NCI-H187 treated with DMSO at 0.1 percent for 48 hours (cell line): ENCODE results near the gene MET.
A peak's percentile ranks its signal among the peaks of the same experiment; 100 is the strongest.
"Not testable (repeated sequence)": the region's sequence is repeated elsewhere in the genome, so short reads cannot be mapped to it uniquely, and the experiment has no call there.

Experiments
- DNase-seq: peaks from one replicate; lab custom pipeline; 2025; lab: John Stamatoyannopoulos, UW

The MET gene

GRCh38 chr7:116754186-116754585, 82.2 kb downstream of the MET start:
- DNase-seq = no peak

GRCh38 chr7:116757283-116757682, 85.3 kb downstream of the MET start:
- no peak for DNase-seq

DNA sequence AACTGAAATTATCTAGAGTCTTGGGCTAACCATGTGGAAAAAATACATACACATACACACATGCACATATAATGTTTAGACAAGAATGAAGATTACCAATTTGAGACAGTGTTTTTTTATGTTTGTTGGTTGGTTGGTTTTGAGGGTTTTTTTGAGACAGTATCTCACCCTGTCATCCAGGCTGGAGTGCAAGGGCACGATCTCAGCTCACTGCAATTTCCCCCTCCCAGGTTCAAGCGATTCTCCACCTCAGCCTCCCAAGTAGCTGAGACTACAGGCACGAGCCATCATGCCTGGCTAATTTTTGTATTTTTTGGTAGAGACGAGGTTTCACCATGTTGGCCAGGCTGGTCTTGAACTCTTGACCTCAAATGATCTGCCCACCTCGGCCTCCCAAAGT, 87.6 kb downstream of the MET start:
- DNase-seq = not testable (repeated sequence)

DNA sequence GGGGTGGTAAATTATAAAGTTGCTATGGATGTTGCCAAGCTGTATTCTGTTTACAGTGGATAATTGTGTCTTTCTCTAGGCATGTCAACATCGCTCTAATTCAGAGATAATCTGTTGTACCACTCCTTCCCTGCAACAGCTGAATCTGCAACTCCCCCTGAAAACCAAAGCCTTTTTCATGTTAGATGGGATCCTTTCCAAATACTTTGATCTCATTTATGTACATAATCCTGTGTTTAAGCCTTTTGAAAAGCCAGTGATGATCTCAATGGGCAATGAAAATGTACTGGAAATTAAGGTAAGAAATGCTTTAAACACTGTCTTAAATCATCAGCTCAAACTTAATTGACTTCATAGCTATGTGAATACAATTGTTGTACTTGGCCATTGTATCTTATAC, 91.0 kb downstream of the MET start:
- no peak for DNase-seq

DNA sequence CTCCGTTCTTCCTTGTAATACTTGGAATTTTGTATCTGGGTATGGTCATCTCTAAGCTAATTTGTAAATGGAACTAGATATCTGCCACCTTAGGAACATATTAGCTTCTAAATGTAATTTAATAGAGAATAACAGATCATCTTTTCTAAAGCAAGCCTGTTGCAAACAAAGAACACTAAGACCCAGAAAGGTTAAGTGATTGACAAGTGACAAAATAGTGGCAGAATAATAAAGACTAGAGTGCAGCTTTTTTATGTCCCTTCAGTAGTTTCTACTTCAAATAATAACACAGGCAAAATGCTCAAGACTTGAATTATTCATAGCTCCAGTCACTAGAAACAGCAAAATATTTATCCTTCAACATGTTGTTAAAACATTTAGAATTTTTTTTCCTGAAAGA, 91.7 kb downstream of the MET start:
- DNase-seq = no peak

DNA sequence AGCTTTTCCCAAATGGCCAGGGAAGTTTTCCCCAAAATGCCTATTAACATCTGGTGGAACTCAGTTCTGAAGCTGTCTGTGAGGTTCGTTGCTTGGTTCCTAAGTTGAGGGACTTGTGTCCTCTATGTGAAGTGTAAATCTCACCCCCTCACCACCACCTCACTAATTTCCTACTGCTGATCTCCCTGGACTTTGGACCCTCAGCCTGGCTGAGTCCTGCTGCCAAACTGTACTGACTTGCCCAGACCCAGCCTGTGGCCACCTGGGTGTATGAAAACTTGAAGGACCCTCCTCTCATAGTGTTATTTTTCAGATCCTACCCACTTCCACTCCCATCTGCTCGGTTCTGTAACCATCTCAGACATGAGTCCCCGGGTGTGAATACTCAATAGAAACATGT, 94.9 kb downstream of the MET start:
- no peak for DNase-seq

GRCh38 chr7:116769546-116769945, 97.5 kb downstream of the MET start:
- no peak for DNase-seq

DNA sequence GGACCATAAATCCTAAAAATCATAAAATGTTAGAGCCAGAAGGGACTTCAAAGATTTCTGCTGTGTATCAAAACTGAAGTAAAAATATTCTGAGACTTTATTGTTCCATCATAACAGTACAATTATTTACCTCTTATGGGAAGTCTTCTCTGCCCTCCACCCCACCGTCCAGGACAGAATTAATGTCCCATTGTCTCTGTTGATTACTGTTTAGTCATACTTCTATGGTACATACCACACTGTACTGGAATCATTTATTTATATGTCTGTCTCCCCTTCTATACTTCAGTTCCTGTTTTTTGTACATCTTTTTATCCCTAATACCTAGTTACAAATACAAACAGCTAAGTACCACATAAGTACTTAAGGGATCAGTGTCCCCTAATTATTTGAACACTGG, 98.9 kb downstream of the MET start:
- no peak for DNase-seq

DNA sequence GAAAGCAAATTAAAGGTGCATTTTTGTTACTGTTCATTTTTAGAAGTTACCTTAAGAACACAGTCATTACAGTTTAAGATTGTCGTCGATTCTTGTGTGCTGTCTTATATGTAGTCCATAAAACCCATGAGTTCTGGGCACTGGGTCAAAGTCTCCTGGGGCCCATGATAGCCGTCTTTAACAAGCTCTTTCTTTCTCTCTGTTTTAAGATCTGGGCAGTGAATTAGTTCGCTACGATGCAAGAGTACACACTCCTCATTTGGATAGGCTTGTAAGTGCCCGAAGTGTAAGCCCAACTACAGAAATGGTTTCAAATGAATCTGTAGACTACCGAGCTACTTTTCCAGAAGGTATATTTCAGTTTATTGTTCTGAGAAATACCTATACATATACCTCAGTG, 99.6 kb downstream of the MET start:
- DNase-seq = no peak

GRCh38 chr7:116772423-116772863, 100.4 kb downstream of the MET start:
- DNase-seq = no peak

GRCh38 chr7:116772926-116773749, 101.1 kb downstream of the MET start:
- no peak for DNase-seq

GRCh38 chr7:116776046-116776445, 104.0 kb downstream of the MET start:
- no peak for DNase-seq

DNA sequence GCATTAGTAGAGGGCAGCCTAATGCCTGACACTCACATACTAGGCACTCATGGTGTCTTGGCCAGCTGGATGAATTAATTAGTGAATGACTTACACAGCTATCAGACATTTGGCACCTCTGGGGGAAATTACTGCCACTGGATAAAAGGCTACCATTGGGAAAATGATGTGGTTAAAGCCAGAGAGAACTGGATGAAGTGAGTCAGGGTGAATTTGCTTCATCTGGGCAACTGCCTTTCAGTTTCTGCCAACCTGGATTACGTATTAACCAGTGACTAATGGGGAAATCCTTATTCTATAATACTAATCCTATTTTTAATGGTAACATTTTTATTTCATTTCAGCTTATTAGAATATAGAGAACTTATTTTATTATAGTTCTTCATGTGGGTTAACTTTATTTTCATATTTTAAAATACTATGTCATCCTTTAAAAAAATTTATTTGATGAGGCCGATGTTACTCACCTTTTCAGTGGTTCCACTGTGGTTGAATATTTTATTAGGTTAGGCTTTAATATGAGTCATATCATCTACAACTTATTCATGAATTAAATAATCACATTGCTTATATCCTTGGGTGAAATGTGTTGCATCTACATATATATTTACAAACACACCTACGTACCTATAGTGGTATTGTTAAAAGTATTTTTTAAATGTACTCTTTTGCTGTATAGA, 104.8 kb downstream of the MET start:
- DNase-seq = no peak

- no peak for DNase-seq
These were observed 105.8 kb downstream of the MET start for GRCh38 chr7:116777651-116778281.

- DNase-seq = no peak
These were observed 107.2 kb downstream of the MET start for GRCh38 chr7:116779216-116779615.

GRCh38 chr7:116779931-116780330, 107.9 kb downstream of the MET start:
- DNase-seq = no peak

DNA sequence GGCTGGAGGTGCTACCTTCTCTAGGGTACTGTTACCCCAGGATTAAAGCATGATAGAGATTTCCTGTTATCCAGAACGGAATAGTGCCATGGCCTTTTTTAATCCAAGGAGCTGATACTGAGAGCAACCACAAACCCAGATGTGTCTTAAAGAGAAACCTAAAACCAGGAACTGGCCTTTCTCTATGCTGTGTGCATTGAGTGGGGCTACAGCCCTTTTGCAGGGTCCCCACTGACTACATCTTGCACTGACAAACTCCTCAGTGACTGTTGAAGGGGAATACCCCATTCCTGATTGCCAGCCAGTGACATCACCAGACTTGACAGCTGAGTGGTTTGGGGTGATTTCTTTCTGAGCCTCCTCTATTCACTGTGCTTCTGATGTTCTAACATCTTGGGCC, 108.5 kb downstream of the MET start:
- no peak for DNase-seq

- DNase-seq = no peak
These were observed 109.0 kb downstream of the MET start for GRCh38 chr7:116780966-116781365.

DNA sequence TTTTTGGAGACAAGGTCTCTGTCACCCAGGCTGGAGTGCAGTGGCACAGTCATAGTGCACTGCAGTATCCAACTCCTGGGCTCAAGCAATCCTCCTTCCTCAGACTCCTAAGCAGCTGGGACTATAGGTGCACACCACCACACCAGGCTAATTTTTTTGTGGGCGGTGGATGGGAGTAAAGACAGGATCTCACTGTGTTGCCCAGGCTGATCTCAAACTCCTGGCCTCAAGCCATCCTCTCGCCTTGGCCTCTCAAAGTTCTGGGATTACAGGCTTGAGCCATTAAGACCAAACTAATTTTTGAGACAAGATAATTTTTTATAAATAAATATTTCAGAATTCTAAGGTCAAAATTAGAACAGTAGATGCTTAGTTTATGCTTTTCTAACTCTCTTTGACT, 109.6 kb downstream of the MET start:
- no peak for DNase-seq

DNA sequence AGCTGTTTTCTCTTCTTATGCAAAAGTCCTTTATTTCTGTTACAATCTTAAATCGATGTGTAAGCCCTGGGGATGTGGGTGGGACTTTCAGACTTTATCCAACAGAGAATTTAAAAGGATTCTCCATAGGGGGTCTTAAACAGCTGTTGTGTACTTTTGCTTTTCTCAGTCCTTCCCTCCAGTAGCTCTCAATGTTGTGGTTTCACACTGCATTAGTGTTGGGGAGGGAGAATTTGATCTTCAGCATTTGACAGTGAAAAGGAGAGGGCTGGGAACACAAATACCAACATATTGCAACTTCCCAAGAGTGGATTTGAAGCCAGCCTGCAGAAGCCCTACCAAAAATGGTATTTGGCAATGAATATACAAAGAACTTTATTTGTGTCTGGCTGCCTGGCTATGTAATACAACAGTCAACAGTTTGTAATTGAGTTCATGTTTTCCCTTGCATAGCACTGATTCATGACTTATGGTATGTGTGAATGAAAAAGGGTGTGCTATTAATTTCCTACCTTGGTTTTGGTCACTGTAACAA, 110.2 kb downstream of the MET start:
- DNase-seq = peak; percentile 50

DNA sequence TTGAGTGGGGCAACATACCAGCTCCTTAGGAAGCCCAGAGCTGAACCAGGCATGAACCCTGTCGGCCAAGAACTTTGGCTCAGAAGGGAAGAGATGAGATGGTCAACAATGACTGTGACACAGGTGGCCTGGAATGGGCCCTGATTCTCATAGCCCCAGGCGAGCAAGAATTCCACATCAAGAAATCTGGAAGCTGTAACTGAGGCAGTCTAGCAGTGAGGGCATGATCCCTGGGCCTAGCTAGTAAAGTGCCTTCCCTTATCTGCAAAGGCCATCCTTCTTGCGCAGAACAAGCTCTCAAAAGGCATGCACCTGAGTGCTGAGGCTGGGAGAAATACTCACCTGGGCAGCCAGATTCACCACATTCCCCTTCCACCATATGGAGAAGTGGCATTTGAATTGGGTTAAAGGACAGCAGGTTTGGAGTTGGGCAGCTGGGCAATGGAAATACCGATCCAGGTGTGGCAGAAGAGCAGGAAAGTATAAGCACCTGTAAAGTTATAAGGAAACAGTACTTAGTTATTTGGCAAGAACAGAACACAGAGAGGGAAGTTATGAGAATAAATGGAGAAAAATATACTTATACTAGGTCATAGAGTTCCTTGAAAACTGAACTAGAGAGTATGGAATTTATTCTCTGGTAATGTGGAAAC, 111.8 kb downstream of the MET start:
- no peak for DNase-seq

- no peak for DNase-seq
These were observed 112.7 kb downstream of the MET start for GRCh38 chr7:116784647-116785046.
